GM12878 (cell line): ENCODE results near the gene ASRGL1. TPM values are rescaled to one million over a fixed set of nuclear protein-coding genes. Genes with fewer than 3 reads are reported as not detected.

Source experiments
- ATAC-seq: fragments of 200-7000 bp; cut with Tn5 transposase; 3 replicates; pipeline ENCODE4 v1.9.1; 2020; ENCODE audit warnings: mild to moderate bottlenecking, moderate library complexity
- BruUV-seq: library from RNA; stranded (reverse); fragments of 400-500 nt; replicated peaks from 2 replicates; lab custom pipeline; 2021; lab: Mats Ljungman, UMichigan
- CTCF ChIA-PET: fragments of 300-600 bp; sonication (Branson Sonifier 250); formaldehyde crosslinking; extraction: SDS; loops from one replicate; lab custom pipeline; 2021; ENCODE audit warnings: inconsistent platforms; lab: Yijun Ruan, JAX
- POLR2A ChIA-PET: fragments of 350-600 bp; formaldehyde crosslinking; extraction: SDS; loops from one replicate; lab custom pipeline; 2021; ENCODE audit warnings: inconsistent platforms; lab: Charles Lee
- RAD21 ChIA-PET: fragments of 300-600 bp; sonication (Branson Sonifier 250); formaldehyde crosslinking; loops from one replicate; lab custom pipeline; 2023; ENCODE audit warnings: antibody characterized with exemption; ENCODE audit not compliant: unreplicated experiment; lab: Charles Lee
- SMC1A ChIA-PET: fragments of 300-600 bp; sonication (Branson Sonifier 250); formaldehyde crosslinking; loops from one replicate; lab custom pipeline; 2023; ENCODE audit not compliant: unreplicated experiment, uncharacterized antibody; lab: Charles Lee
- DNase-seq: peaks from one replicate; pipeline ENCODE4 v3.0.0-alpha.2; 2011; ENCODE audit warnings: low read depth, low spot score
- FAIRE-seq: peaks from 3 replicates; lab custom pipeline; 2011; peaks lifted over from hg19 to GRCh38; lab: Jason Lieb, UNC
- H2AFZ ChIP-seq: 2 replicates; pipeline ENCODE4 v1.6.0; 2011; ENCODE audit warnings: low read depth, low read length, control low read depth; ENCODE audit not compliant: control insufficient read depth
- H3K27ac ChIP-seq: 2 replicates; pipeline ENCODE4 v1.5.1; 2011; ENCODE audit warnings: control low read depth; ENCODE audit not compliant: control insufficient read depth, insufficient read depth
- H3K27me3 ChIP-seq, 2 experiments: replicated peaks in 1 of 2; 2 replicates each; pipeline versions ENCODE4 v1.6.0 to v1.6.1; 2011; ENCODE audit warnings: low read length in 1 of 2; ENCODE audit not compliant: control insufficient read depth in 2 of 2, insufficient read depth in 2 of 2
- H3K36me3 ChIP-seq, 2 experiments: 2 replicates each; pipeline ENCODE4 v1.5.1; 2011; ENCODE audit warnings: low read length in 1 of 2; ENCODE audit not compliant: control insufficient read depth in 2 of 2, insufficient read depth in 2 of 2
- H3K4me1 ChIP-seq: 2 replicates; pipeline ENCODE4 v1.6.1; 2011; ENCODE audit warnings: mild to moderate bottlenecking, low read length, moderate library complexity, mixed read lengths; ENCODE audit not compliant: control insufficient read depth, insufficient read depth
- H3K4me2 ChIP-seq: 2 replicates; pipeline ENCODE4 v1.6.0; 2011; ENCODE audit warnings: control low read depth; ENCODE audit not compliant: control insufficient read depth, insufficient read depth
- H3K4me3 ChIP-seq: fragments of 200-600 bp; sonication (generic); 2 replicates; pipeline ENCODE4 v1.5.1; 2016
- H3K79me2 ChIP-seq: 2 replicates; pipeline ENCODE4 v1.6.0; 2011; ENCODE audit warnings: low read length; ENCODE audit not compliant: control insufficient read depth, insufficient read depth
- H3K9ac ChIP-seq: 2 replicates; pipeline ENCODE4 v1.8.0; 2011; ENCODE audit warnings: low read length, control low read depth, mixed read lengths; ENCODE audit not compliant: control insufficient read depth, insufficient read depth
- H3K9me3 ChIP-seq: replicated peaks from 3 replicates; pipeline ENCODE4 v1.5.1; 2011; ENCODE audit warnings: mild to moderate bottlenecking, low read length; ENCODE audit not compliant: control insufficient read depth, insufficient read depth
- H4K20me1 ChIP-seq: 2 replicates; pipeline ENCODE4 v1.6.0; 2011; ENCODE audit not compliant: control insufficient read depth, insufficient read depth
- ATF7 ChIP-seq: fragments of 450-650 bp; IDR thresholded peaks from 2 replicates; pipeline ENCODE4 v1.6.1; 2016; ENCODE audit warnings: low read depth, mild to moderate bottlenecking
- MTA3 ChIP-seq: IDR thresholded peaks from 2 replicates; pipeline ENCODE4 v1.6.1; 2012; ENCODE audit warnings: low read length, inconsistent platforms, borderline replicate concordance
- MYC ChIP-seq: IDR thresholded peaks from 2 replicates; pipeline ENCODE4 v1.6.1; 2011; ENCODE audit warnings: mild to moderate bottlenecking, low read length, moderate library complexity, inconsistent platforms; ENCODE audit not compliant: insufficient read depth, insufficient replicate concordance, insufficient read length, severe bottlenecking
- SIX5 ChIP-seq: IDR thresholded peaks from 2 replicates; pipeline ENCODE4 v1.6.1; 2011; ENCODE audit warnings: mild to moderate bottlenecking, low read depth, low read length, moderate library complexity; ENCODE audit not compliant: severe bottlenecking
- SMAD1 ChIP-seq: fragments of 450-650 bp; IDR thresholded peaks from 2 replicates; pipeline ENCODE4 v1.6.1; 2018; ENCODE audit warnings: mild to moderate bottlenecking, low read depth; ENCODE audit not compliant: partially characterized antibody
- SMC3 ChIP-seq: IDR thresholded peaks from 2 replicates; pipeline ENCODE4 v1.6.1; 2011; ENCODE audit warnings: low read length, improper control_type of control experiment, borderline replicate concordance
- WGBS: methylation state at CpG from one replicate; pipeline ENCODE4 v1.1.6; 2016; ENCODE audit warnings: low lambda C conversion rate; ENCODE audit not compliant: insufficient replicate concordance, insufficient coverage; ENCODE audit errors: missing lambda C conversion rate; 5-methylcytosine and 5-hydroxymethylcytosine counted together
- in situ Hi-C: fragments of 300-500 bp; cut with MboI; formaldehyde crosslinking; loops from 9 replicates; pipeline ENCODE4 v1.14.3; 2018; ENCODE audit warnings: mixed read lengths
- intact Hi-C: fragments of 100-400 bp; cut with micrococcal nuclease; formaldehyde crosslinking; loops from one replicate; pipeline ENCODE4 v1.14.2; 2022; ENCODE audit not compliant: unreplicated experiment
- polyA plus RNA-seq, 11 experiments: library from polyadenylated mRNA; depleted of rRNA in 4 of 11; unstranded in 6 of 11; stranded (reverse) in 5 of 11; fragments of >200 nt; fragmentation: Nextera tagmentation in 4 of 11; fragmentation: Illumina TruSeq in 1 of 11; extraction: Ambion mirVana in 4 of 11; extraction: Trizol in 1 of 11; gene quantifications; 1 replicate in 1 of 11; 2 replicates in 10 of 11; pipeline versions ENCODE4 v1.2.1 to v1.2.3, GENCODE V29; 2011 to 2016; ENCODE audit warnings: inconsistent platforms in 2 of 11, missing spikeins in 2 of 11, low read depth in 1 of 11
- total RNA-seq, 4 experiments: library from RNA; depleted of rRNA in 3 of 4; stranded (reverse); fragments of >200 nt in 3 of 4; fragmentation: Illumina TruSeq in 1 of 4; extraction: Trizol in 1 of 4; gene quantifications; 2 replicates each; pipeline versions ENCODE4 v1.2.1 to v1.2.3, GENCODE V29; 2013 to 2021
- TF ChIP-seq, protein P1 (sequence below): fragments of 450-650 bp; IDR thresholded peaks from 2 replicates; pipeline ENCODE4 v1.6.1; 2017; ENCODE audit warnings: low read depth, mild to moderate bottlenecking, moderate library complexity
- TF ChIP-seq, protein P2 (sequence below): IDR thresholded peaks from 2 replicates; pipeline ENCODE4 v1.6.1; 2012; ENCODE audit warnings: improper control_type of control experiment, low read depth, low read length; ENCODE audit not compliant: insufficient replicate concordance
- TF ChIP-seq, protein P3 (sequence below): fragments of 450-650 bp; IDR thresholded peaks from 2 replicates; pipeline ENCODE4 v1.6.1; 2016; ENCODE audit warnings: mild to moderate bottlenecking
- TF ChIP-seq, protein P4 (sequence below): fragments of 150-350 bp; IDR thresholded peaks from 2 replicates; pipeline ENCODE4 v1.6.1; 2014; ENCODE audit warnings: mild to moderate bottlenecking, low read depth, low read length

ASRGL1 gene
- total and polyA plus RNA-seq, 10 of the 15 experiments (the other 5 are each of a cell fraction or from before 2014, with no cell fraction given), result 0.97 to 24.5 (median 4.8) TPM

DNA sequence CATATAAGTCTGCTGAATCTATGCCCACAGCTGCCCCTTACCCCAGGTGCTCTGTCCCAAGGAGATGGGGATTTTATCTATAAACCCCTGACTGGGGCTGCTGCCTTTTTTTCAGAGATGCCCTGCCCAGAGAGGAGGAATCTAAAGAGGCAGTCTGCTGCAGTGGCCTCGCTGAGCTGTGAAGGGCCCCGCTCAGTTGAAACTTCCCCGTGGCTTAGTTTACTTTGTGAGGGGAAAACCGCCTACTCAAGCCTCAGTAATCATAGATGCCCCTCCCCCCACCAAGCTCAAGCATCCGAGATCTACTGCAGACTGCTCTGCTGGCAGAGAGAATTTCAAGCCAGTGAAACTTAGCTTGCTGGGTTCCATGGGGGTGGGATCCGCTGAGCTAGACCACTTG, 31.0 kb upstream of the ASRGL1 start:
- no peak for TF ChIP-seq SMC3
- TF ChIP-seq, protein P1, sequence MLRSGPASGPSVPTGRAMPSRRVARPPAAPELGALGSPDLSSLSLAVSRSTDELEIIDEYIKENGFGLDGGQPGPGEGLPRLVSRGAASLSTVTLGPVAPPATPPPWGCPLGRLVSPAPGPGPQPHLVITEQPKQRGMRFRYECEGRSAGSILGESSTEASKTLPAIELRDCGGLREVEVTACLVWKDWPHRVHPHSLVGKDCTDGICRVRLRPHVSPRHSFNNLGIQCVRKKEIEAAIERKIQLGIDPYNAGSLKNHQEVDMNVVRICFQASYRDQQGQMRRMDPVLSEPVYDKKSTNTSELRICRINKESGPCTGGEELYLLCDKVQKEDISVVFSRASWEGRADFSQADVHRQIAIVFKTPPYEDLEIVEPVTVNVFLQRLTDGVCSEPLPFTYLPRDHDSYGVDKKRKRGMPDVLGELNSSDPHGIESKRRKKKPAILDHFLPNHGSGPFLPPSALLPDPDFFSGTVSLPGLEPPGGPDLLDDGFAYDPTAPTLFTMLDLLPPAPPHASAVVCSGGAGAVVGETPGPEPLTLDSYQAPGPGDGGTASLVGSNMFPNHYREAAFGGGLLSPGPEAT, result no peak
- no peak for TF ChIP-seq MTA3
- no peak for TF ChIP-seq ATF7
- TF ChIP-seq, protein P2, sequence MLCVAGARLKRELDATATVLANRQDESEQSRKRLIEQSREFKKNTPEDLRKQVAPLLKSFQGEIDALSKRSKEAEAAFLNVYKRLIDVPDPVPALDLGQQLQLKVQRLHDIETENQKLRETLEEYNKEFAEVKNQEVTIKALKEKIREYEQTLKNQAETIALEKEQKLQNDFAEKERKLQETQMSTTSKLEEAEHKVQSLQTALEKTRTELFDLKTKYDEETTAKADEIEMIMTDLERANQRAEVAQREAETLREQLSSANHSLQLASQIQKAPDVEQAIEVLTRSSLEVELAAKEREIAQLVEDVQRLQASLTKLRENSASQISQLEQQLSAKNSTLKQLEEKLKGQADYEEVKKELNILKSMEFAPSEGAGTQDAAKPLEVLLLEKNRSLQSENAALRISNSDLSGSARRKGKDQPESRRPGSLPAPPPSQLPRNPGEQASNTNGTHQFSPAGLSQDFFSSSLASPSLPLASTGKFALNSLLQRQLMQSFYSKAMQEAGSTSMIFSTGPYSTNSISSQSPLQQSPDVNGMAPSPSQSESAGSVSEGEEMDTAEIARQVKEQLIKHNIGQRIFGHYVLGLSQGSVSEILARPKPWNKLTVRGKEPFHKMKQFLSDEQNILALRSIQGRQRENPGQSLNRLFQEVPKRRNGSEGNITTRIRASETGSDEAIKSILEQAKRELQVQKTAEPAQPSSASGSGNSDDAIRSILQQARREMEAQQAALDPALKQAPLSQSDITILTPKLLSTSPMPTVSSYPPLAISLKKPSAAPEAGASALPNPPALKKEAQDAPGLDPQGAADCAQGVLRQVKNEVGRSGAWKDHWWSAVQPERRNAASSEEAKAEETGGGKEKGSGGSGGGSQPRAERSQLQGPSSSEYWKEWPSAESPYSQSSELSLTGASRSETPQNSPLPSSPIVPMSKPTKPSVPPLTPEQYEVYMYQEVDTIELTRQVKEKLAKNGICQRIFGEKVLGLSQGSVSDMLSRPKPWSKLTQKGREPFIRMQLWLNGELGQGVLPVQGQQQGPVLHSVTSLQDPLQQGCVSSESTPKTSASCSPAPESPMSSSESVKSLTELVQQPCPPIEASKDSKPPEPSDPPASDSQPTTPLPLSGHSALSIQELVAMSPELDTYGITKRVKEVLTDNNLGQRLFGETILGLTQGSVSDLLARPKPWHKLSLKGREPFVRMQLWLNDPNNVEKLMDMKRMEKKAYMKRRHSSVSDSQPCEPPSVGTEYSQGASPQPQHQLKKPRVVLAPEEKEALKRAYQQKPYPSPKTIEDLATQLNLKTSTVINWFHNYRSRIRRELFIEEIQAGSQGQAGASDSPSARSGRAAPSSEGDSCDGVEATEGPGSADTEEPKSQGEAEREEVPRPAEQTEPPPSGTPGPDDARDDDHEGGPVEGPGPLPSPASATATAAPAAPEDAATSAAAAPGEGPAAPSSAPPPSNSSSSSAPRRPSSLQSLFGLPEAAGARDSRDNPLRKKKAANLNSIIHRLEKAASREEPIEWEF, result no peak
- TF ChIP-seq, protein P3, sequence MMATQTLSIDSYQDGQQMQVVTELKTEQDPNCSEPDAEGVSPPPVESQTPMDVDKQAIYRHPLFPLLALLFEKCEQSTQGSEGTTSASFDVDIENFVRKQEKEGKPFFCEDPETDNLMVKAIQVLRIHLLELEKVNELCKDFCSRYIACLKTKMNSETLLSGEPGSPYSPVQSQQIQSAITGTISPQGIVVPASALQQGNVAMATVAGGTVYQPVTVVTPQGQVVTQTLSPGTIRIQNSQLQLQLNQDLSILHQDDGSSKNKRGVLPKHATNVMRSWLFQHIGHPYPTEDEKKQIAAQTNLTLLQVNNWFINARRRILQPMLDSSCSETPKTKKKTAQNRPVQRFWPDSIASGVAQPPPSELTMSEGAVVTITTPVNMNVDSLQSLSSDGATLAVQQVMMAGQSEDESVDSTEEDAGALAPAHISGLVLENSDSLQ, result no peak
- no peak for TF ChIP-seq SMAD1
- TF ChIP-seq, protein P4, sequence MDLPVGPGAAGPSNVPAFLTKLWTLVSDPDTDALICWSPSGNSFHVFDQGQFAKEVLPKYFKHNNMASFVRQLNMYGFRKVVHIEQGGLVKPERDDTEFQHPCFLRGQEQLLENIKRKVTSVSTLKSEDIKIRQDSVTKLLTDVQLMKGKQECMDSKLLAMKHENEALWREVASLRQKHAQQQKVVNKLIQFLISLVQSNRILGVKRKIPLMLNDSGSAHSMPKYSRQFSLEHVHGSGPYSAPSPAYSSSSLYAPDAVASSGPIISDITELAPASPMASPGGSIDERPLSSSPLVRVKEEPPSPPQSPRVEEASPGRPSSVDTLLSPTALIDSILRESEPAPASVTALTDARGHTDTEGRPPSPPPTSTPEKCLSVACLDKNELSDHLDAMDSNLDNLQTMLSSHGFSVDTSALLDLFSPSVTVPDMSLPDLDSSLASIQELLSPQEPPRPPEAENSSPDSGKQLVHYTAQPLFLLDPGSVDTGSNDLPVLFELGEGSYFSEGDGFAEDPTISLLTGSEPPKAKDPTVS, result no peak
- no peak for TF ChIP-seq MYC
- no peak for TF ChIP-seq SIX5
- SMC1A ChIA-PET, result interaction anchor here (0.7 to 1.7 kb wide), 4 partner anchors 9 to 88 kb away, joined by 3 to 5 read pairs (median 4); no protein-coding TSS in a partner anchor
- no peaks in the 10 kb centered on the region for H3K4me1 ChIP-seq
- no peak overlapping the region for H2AFZ ChIP-seq
- H3K9me3 ChIP-seq, result no peaks in the 10 kb centered on the region
- 14% methylated on average over 6 of the region's 6 CpGs for WGBS
- H3K36me3 ChIP-seq, result no peaks in the 10 kb centered on the region
- no peaks in the 10 kb centered on the region for H3K79me2 ChIP-seq
- intact Hi-C loops (no loop called here), in situ Hi-C loops (no loop called here)
- no peak overlapping the region for H3K9ac ChIP-seq
- CTCF ChIA-PET, result interaction anchor here (1.0 to 1.5 kb wide), 5 partner anchors 60 to 509 kb away, joined by 3 to 7 read pairs (median 4); no protein-coding TSS in a partner anchor
- DNase-seq (no peak), ATAC-seq (peak; percentile 62), FAIRE-seq (no peak)
- POLR2A ChIA-PET, result no interaction called here
- RAD21 ChIA-PET, result interaction anchor here (1.2 kb wide), 1 partner anchor 10 kb away, joined by 3 read pairs; no protein-coding TSS in a partner anchor
- H3K27me3 ChIP-seq, result no peaks in the 10 kb centered on the region; a peak in 1 of 4 replicates
- no TSS peak for BruUV-seq
- no peak overlapping the region for H3K4me2 ChIP-seq
- H3K4me3 ChIP-seq, result no peak overlapping the region
- no peaks in the 10 kb centered on the region for H4K20me1 ChIP-seq
- no peak overlapping the region for H3K27ac ChIP-seq
